Tibial nerve (tissue), 4 donors: ENCODE data around the gene DUS2.

Experiments used
- CTCF ChIP-seq, 5 experiments: fragments of 200-600 bp in 3 of 5; fragments of 450-650 bp in 2 of 5; sonication (generic) in 3 of 5; IDR thresholded peaks; one replicate each; pipeline ENCODE4 v1.5.1; 2016 to 2019; ENCODE audit warnings: antibody characterized with exemption in 5 of 5, mild to moderate bottlenecking in 3 of 5, moderate library complexity in 2 of 5
- EP300 ChIP-seq, 2 donors: sonication (generic); formaldehyde crosslinking; IDR thresholded peaks; one replicate each; pipeline ENCODE4 v1.6.1; 2017; ENCODE audit warnings: antibody characterized with exemption in 2 of 2, mild to moderate bottlenecking in 1 of 2
- POLR2A ChIP-seq, 2 donors: fragments of 450-650 bp; IDR thresholded peaks; one replicate each; pipeline ENCODE4 v1.6.1; 2017; ENCODE audit warnings: antibody characterized with exemption in 2 of 2, mild to moderate bottlenecking in 2 of 2, moderate library complexity in 2 of 2

GRCh38 chr16:68094614-68094934 is 71.5 kb downstream of the DUS2 start:
- TF ChIP-seq CTCF (IDR thresholded peaks at IDR 0.05) (peak in 1 of 5 experiments; percentile 6), POLR2A (IDR thresholded peaks at IDR 0.05) (no peak), EP300 (IDR thresholded peaks at IDR 0.05) (no peak)
